ENCODE measurements around the gene KCTD5.
A peak's percentile ranks its signal among the peaks of the same experiment; 100 is the strongest.
"Not testable (repeated sequence)": the region's sequence is repeated elsewhere in the genome, so short reads cannot be mapped to it uniquely, and the experiment has no call there.

KCTD5 gene

DNA sequence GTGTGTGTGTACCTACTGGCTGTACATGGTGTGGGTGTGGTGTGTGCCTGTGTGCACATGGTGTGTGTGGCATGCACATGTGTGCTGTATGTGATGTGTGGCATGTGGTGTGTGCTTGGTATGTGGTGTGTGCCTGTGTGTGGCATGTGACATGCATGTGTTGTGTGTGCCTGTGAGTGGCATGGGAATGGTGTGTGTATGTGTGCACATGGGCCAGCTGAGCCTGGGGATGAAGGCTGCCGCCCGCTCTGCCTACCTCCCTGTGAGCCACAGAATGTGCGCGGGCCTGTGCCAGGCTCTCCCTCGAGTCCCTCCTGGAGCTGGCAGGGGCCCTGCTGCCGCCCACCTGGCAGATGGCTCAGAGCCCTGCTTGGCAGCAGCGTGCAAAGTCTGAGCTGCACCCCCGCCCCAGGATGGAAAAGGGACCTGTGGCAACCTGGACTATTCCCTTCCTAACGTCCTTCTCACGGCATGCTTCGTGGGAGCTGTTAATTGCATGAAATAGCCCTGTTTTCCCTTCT lies 28.4 kb downstream of the KCTD5 start:
- no peak for DNase-seq

DNA sequence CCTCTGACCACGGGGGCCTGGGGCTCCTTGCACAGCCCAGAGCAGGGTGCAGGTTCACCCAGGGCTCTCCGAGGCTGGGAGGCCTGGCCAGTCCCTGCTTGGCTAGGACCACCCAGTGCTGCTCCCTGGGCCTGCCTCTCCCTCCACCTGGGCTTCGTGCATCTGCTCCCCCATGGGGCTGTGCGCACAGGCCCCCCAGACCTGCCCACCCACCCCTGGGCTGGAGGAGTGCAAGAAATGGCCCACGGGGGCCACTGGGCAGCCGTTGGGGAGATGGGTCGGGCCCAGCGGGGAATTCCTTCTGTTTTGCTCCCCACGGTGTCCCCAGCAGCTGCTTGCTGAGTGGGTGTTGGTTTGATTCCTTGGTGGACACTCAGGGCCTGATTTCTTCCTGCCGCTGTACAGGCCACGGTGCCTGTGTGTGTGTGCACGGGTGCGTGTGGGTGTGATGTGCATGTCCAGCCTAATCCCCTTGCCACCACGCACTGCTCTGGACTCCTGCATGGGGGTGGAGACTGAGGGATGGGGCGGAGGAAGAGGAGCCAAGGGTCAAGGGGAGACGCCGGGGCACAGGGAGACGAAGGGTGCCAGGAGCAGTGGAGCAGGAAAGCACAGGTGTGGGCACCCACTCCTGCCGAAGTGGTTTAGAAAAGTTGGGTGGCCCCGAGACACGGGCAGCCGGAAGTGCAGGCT lies 29.2 kb downstream of the KCTD5 start:
- DNase-seq = no peak

DNA sequence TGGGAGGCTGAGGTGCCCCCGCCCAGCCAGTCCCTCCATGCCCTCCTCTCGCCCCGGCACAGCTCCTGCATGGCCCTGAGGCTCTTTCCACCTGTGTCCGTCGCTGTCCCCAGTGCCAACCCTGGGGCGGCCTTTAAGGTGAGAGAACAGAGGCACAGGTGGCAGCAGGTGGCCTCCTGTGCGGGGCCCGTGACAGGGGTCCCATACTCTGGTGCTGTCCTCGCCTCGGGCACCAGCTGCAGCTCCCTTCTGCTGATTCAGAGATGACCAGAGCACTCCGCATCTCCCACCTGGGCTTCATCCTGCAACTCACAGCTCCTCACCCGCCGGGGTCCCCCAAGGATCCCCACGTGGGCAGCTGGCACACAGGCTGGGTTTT lies 29.7 kb downstream of the KCTD5 start:
- DNase-seq = no peak

- no peak for DNase-seq
Measured at GRCh38 chr16:2712546-2712945, 30.2 kb downstream of the KCTD5 start.

- no peak for DNase-seq
Measured at GRCh38 chr16:2713523-2713922, 31.2 kb downstream of the KCTD5 start.

DNA sequence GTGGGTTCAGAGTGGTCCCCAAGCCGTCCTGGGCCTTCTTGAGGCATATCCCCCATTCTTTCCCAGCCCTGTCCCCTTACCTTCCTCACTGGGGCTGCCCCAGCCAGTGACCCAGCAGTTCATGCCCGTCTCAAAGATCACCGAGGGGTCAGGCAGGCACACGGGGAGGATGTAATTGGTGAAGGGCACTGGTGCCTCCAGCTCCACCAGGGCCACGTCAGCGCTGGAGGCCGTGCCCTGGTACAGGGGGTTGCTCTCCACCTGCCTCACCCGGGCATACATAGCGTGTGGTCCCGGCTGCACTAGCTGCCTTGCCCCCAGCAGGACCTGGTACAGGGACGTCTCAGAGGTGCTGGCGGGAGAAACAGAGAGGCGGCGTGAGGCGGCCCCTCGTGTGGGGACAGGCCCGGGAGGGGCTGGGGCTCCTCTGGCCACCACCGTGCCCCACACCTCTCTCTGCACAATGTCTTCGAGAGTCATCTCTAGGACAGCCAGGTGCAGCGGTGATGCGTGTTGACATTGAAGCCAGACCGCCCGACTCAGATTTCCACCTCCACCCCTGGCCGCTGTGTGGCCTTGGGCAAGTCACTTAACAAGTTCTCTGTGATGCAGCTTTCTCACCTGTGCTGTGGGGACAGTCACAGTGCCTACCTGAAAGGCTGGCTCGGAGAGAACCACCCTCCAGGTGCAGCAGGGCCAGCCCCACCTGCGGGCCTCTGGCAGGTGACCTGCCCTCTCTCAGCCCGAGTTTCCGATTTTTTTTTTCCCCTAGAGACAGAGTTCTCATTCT lies 31.9 kb downstream of the KCTD5 start:
- DNase-seq = peak in 1 of 5 experiments; percentile 7

DNA sequence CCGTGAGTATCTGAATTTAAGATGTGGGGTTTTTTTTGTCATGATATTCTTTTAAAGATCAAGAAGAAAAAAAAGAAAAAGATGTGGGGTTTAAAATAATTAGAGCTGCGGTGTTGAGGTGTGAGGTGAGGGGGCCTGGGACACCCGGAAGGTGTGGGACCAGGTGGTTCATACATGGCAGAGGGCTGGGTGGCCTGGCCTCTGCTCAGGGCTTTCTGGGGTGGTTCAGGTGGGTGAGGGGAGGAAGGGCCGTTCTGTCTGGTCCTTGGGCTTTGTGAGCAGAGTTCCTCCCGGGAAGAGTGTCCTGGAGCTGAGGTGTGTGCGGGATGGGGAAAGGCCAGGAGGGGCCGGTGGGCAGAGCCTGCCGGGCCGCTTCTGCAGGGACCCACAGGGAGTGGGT lies 32.7 kb downstream of the KCTD5 start:
- peak in 1 of 5 experiments; percentile 3 for DNase-seq

DNA sequence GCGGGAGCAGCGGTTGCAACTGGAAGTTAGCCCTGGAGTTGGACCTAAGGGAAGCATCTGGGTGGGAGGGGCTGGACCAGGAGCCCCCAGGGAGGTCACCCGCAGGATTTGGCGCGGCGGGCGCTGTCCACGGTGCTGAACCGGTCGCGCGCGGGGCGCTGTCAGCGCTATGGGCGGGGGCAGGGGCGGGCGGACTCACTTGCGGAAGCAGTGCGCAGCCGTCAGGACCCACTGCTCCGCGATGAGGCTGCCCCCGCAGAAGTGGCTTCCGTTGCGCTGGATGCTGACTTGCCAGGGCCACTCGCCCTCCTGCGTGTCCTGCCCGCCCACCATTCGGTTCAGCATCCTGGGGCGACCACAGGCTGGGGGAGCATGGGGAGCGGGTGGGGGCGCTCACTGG lies 33.2 kb downstream of the KCTD5 start:
- peak; percentile 63 to 83 (median 78) for DNase-seq

GRCh38 chr16:2715966-2716885 lies 33.9 kb downstream of the KCTD5 start:
- DNase-seq = no peak

DNA sequence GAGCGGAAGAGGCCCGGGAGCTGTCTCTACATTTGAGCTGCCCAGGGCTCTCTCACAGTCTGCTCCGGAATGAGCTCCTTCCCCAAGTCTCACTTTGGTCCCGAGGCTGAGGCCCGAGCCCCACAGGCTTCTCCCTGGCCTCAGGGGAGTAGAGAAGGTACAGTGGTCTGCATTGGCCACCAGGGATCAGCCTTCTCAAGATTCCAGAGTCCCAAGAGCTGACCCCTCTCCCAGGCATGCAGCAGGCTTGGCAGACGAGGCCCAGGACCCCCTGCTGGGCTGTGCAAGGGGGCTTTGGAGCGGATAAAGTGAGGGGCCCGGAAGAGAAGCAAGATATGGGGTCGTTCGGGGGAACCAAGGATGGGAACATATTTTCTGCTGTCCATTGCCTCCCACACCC lies 34.6 kb downstream of the KCTD5 start:
- no peak for DNase-seq

DNA sequence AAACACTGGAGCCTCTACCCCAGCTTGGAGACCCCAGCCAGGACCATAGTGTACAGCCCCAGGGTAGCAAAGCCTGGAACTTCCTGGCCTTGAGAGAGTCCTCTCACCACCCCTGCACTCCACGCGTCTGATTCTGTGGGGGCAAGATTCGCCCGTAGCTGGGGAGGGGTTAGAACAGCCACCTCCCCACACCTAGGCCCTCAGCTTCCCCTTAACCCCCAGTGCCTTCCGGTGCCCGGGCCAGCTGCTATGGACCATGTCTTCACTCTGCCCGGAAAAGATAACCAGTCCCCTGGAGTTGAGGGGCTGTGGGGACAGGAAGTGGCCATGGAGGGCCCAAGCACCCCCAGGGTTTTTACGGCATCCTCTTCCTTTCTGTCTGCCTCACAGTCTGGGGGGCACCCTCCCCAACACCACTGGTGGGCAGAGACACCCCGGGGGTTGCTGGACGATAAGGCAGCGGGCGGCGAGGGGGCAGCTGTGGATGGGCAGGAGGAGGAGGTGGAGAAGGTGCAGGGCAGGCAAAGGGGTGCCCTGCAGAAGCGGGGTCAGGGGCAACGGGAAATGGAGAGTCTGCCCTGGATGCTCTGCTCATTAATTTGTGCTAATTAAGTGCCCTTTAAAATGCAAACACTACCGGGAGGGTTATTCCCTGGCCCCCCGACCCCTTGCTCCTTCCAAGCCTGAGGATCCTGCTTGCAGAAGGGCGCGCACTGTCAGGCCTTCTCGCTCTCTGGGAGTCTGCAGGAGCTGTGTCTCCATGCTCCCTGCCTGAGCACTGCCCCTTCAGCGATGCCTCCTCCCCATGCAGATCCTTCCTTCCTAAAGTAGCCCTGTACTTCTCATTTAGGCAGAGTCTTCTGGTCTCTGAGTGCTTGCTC lies 35.3 kb downstream of the KCTD5 start:
- no peak for DNase-seq

GRCh38 chr16:2719328-2720063 lies 37.2 kb downstream of the KCTD5 start:
- DNase-seq = no peak

DNA sequence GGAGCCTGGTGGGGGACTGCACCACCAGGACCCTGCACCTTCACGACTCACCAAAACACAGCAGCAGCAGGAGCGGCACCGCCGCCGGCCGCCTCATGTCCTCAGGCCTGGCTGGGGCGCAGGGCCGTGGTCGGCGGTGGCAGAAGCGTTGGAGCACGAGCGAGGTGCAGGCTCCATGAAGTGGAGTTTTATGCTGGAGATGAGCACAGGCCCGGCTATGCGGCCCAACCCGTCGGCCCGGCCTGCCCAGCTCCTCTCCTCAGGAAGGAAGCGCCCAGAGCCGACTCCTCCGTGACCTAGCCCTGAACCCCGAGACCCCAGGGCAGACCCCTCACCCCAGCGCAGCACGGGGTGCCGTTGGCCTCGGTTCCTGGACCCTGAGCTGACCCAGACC lies 37.7 kb downstream of the KCTD5 start, which contains the start of gene PRSS27:
Gene PRSS27, minus strand, starts transcription at position 161 of the 394 bp plus-strand sequence. Its CDS starts 64 bp downstream, at position 97.
- no peak for DNase-seq

DNA sequence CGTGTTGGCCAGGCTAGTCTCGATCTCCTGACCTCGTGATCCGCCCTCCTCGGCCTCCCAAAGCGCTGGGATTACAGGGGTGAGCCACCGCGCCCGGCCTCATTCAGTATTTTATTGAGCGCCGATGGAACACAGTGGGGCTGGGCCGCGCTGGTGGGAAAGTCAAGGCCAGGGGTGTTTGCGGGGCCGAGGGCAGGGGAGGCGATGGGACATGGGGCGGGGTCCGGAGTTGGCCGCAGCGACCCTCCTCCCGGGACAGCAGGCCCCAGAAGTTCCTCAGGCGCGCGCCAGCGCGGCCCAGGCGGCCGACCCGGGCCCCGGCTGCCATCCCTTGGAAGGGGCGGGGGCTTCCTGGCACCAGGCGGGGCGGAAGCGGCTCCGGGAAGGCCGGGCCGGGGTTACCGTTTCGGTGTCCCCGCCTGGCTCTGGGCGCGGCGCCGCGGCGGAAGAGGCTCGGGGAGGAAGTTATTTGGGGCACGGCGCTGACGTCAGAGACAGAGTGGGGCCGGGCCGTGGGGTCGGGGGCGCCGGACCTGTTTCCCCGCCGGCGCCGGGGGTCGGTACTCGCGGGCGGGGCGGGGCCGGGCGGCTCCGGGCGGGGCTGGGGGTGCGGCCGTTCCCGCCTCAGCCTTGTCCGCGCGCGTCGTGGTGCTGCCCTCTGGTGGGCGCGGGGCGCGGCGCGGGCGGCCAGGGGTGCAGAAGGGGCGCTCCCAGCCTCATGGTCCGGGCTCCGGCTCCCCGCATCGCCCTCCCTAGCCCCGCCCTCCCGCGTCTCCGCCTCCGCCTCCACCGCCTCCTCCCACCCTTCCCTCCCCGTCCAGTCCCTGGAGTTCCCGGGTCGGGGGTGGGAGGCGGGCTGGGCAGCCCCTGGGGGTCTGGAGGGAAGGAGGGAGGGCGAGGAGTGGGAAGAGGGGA lies 38.7 kb downstream of the KCTD5 start:
- DNase-seq = peak; percentile 74 to 96 (median 82)

DNA sequence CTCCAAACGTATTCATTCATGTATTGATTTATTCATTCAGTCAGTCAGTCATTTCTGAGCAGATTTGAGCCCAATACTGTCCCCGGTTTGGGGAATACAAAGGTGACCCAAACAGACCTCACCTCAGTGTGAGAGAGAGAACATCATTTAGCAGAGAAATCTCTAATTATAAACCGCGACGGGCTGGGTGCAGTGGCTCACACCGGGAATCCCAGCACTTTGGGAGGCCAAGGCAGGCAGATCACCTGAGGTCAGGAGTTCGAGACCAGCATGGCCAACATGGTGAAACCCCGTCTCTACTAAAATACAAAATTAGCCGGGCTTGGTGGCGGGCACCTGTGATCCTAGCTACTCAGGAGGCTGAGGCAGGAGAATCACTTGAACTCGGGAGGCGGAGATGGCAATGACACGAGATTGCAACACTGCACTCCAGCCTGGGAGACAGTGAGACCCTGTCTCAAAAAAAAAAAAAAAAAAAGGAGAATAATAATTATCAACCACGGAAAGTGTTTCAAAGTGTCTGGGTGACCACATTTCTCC lies 39.4 kb downstream of the KCTD5 start:
- DNase-seq = not testable (repeated sequence)

DNA sequence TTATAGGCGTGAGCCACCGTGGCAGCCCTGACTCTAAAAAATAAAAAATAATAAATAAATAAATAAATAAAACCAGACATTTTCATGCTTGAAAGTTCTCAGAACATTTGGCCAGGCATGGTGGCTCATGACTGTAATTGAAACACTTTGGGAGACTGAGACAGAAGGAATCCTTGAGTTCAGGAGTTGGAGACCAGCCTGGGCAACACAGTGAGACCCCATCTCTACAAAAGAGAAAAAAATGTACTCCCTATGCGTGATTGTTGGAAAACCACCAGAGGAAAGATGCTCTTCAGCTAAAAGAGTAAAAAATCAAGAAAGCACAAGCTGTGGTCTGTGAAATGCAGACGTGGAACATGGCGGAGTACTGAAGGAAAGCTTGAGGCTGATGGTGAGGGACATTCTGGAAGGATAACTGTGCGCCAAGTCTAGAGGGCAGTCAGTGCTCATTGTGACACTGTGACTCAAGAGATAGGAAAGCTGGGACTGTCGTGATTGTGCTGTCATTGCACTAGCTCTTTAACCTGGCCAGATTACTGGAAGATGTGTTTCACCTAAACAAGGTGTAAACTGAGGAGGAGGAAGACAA lies 41.9 kb downstream of the KCTD5 start:
- DNase-seq = no peak

DNA sequence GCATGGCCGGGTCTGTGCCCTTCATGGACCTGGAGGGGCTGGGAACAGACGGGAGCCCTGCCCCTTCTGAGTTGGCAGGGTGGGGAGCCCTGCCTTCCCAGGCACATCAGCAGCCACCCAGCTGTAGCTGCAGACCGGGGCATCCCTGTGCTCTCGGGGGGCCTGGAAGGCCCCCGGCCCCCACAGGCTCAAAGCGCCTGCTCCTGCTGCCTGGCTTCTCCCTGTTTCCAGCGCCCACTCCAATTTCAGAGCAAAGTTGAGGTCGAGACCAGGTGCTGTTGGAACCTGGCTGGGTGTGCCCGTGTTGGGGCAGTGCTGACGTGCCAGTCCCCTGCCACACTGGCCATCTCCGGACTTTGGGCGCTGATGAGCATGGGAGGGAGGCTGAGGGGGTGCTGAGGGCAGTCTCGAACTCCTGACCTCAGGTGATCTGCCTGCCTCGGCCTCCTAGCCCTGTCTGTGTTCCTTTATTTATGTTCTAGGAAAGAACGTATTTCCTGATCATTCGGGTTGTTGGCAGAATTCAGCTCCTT lies 42.6 kb downstream of the KCTD5 start:
- DNase-seq = no peak

- DNase-seq = no peak
Measured at GRCh38 chr16:2726923-2727322, 44.6 kb downstream of the KCTD5 start.

- no peak for DNase-seq
Measured at GRCh38 chr16:2728034-2728433, 45.7 kb downstream of the KCTD5 start.

All from T-helper 2 cell (primary cell).